SKM-1 treated with dmso at 0.1 percent for 144 hours (cell line): ENCODE results near the gene PET100.

Experiments used
- DNase-seq: peaks from one replicate; lab custom pipeline; 2025; ENCODE audit not compliant: unreplicated experiment; lab: John Stamatoyannopoulos, UW

The PET100 gene

GRCh38 chr19:7629347-7630054, at the start of gene PET100, which contains the start of gene XAB2:
TSS of gene PET100 (plus strand) at chr19:7629793. CDS start at chr19:7629834, 41 bp downstream.
TSS of gene XAB2 (minus strand) at chr19:7629545. CDS start at chr19:7629527, 18 bp downstream.
- DNase-seq, result peak; percentile 98

GRCh38 chr19:7582446-7582845, 47.1 kb upstream of the PET100 start:
- DNase-seq, result no peak

GRCh38 chr19:7589822-7590221, 39.8 kb upstream of the PET100 start:
- no peak for DNase-seq

GRCh38 chr19:7590256-7590655, 39.3 kb upstream of the PET100 start:
- no peak for DNase-seq

GRCh38 chr19:7595466-7596133, 34.0 kb upstream of the PET100 start, which contains the start of gene CAMSAP3:
TSS of gene CAMSAP3 (plus strand) at chr19:7595863. CDS start at chr19:7596003, 140 bp downstream.
- DNase-seq, result no peak

GRCh38 chr19:7596211-7596937, 33.2 kb upstream of the PET100 start:
- DNase-seq, result no peak

GRCh38 chr19:7597689-7598088, 31.9 kb upstream of the PET100 start:
- DNase-seq, result no peak

GRCh38 chr19:7598180-7598579, 31.4 kb upstream of the PET100 start:
- DNase-seq, result no peak

GRCh38 chr19:7600721-7601120, 28.9 kb upstream of the PET100 start:
- no peak for DNase-seq

GRCh38 chr19:7602240-7602934, 27.2 kb upstream of the PET100 start:
- DNase-seq, result no peak

GRCh38 chr19:7602935-7603497, 26.6 kb upstream of the PET100 start:
- no peak for DNase-seq

GRCh38 chr19:7603919-7604318, 25.7 kb upstream of the PET100 start:
- no peak for DNase-seq

GRCh38 chr19:7605490-7606222, 23.9 kb upstream of the PET100 start:
- peak; percentile 66 for DNase-seq

GRCh38 chr19:7606289-7606688, 23.3 kb upstream of the PET100 start:
- no peak for DNase-seq

GRCh38 chr19:7607212-7607873, 22.2 kb upstream of the PET100 start:
- DNase-seq, result no peak

- DNase-seq, result no peak
Measured at GRCh38 chr19:7607874-7608560, 21.6 kb upstream of the PET100 start.

- DNase-seq, result no peak
Measured at GRCh38 chr19:7610491-7611240, 18.9 kb upstream of the PET100 start.

- no peak for DNase-seq
Measured at GRCh38 chr19:7611541-7612279, 17.9 kb upstream of the PET100 start.
